Endometrium (tissue), 2 donors: ENCODE data around the gene HAGH.

ENCODE experiments used
- FAIRE-seq: peaks from 2 replicates; lab custom pipeline; 2012; peaks lifted over from hg19 to GRCh38; lab: Jason Lieb, UNC
- donor health status: control.
- donor health status: control.

The HAGH gene

DNA sequence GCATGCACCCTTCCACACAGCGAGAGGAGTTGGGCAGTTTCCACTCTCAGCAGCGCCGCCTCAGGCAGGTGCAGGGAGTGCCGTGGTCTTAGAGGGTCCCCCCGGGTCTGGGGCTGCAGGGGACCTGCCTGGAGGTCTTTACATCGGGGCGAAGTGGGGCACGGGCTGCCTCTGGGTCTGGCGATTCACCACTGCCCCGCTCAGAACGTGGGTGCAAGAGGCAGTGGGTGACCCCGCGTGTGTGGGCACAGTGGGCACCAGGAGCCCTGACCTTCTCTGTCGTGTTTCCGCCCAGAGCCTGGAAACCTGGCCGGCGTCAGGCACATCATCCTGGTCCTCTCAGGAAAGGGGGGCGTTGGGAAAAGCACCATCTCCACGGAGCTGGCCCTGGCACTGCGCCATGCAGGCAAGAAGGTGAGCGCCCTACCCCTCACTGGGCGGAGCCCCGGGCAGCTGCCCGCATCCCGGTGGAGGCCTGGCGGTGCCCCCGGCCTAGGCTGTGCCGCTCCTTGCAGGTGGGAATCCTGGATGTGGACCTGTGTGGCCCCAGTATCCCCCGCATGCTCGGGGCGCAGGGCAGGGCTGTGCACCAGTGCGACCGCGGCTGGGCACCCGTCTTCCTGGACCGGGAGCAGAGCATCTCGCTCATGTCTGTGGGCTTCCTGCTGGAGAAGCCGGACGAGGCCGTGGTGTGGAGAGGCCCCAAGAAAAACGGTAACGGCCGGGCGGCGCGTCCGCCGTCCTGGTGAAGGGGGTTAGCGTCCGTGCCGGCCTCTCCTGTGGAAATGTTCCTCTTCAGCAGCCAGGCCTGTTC, 40.2 kb downstream of the HAGH start:
- FAIRE-seq, result no peak

DNA sequence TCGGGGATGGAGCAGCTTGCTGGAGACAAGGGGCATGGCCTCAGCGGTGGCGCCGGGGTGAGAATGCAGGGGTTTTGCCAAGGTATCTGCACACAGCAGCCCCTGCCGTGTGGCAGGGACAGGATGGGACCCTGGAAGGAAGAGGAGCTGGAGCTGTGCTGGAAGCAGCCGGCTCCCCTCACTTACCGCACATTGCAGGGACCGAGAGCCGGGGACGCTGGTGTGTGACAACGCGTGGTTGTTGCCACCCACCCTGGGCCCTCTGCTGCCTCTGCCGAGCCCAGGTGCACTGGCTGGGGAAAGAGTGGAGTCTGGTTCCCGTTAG, 40.8 kb downstream of the HAGH start:
- no peak for FAIRE-seq

DNA sequence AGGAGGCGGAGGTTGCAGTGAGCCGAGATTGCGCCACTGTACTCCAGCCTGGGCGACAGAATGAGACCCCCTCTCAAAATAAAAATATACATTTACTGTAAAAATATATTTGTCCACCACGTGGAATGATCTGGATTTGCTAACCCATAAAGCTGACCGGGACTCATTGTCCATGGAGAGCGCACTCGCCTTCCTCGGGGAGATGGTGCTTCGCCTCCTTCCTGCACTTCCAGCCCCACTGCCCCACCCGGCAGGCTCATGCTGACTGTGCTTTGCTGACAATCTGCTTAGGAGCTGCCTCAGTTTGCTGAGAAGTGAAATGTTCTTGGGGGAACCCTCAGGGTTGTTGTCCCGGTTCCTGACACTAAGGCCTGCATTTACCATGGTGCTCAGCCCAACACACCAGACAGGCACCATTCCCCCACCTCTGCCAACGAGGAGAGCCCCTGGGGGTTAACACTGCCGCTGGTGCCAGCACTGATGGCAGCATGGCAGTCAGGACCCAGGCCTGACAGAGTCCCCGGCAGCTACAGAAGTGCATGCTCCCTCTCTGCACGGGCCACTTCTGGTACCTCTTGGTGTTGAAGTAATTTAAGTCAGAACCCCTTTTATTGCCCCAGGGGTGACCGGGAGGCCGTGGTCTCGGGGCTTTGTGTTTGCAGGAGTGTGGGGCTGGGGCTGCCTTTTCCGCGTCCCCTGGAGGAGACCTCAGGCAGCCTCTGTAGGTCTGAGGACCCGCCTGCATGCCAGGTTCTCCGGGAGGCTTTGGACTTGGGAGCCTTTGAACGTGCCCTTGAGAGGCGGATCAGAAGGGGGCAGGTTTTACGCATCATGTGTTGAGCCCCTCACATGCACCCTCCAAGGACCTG, 41.4 kb downstream of the HAGH start:
- no peak for FAIRE-seq

DNA sequence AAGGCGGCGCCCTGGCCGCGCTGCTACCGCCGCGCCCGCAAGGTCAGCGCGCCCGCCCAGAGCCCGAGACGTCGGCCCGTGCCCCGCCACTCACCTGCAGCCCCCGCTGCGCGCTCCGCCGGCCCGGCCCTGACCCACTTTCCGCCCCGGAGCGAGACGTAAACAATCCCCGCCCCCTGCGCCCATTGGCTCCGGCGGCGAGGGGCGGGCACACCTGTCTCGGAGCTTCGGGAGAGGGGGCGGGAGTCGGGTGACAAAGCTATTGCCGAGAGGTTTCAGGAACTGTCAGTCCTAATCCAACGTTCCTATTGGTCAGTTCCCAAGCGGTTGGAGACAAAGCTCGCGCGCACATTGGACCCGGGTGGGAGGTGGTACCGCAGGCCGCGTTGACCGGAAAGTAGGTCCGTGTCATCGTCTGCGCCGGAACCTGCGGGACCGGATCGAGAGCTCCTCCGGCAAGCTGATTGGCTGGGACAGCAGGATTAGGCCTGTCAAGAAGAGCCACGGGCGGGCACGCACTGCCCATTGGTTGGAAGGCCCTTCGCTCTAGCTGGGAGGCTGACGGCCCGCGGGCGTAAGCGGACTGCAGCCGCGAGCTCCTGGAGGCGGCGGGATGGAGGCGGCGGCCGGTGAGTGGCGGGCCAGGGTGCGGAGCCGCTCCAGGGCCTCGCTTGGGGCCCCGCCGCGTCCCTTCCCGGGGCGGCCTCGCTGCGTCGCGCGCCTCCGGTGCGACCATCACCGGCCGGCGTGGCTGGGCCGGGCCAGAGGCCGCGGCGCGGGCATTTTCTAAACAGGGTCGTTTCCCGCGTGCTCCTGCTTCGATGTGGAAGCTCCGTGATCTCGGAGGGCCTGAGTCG, 44.0 kb downstream of the HAGH start, which contains the start of the genes NUBP2 and SPSB3:
Gene NUBP2, plus strand, starts transcription at position 553 of the 857 bp plus-strand sequence. Its CDS starts 61 bp downstream, at position 614.
Gene SPSB3, minus strand, starts transcription at position 164 of the 857 bp plus-strand sequence. CDS start 1,088 bp downstream, outside the sequence.
- FAIRE-seq, result peak; percentile 100

DNA sequence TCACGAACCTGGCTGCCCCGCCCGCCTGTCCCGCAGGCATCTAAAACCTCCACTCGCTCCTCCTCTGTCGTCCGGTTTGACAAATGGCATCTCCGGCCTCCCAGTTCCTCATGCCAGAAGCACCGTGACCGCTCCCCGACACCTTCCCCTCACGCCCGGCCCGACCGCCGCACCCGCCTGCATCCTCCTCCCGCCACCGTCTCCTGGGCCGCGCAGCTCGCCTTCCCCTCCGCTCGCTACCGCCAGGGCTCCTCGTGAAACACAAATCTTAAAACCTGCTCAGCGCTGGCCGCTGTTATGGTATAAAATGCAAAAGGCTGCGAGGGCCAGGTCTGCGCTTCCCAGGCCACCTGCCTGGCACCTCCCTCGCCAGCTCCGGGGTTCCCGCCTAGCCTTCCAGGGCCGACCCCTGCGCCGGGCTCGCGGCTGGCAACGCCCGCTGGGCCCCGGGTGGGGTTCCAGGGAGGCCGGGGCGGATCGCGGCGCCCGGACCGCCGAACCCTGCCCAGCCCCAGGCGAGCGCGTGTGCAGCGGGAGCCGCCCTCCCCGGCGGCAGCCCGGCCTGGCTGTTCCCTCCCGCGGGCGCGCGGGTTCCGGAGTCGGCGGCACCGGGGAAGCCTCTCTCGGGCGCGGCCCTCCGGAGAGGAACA, 44.7 kb downstream of the HAGH start:
- no peak for FAIRE-seq

DNA sequence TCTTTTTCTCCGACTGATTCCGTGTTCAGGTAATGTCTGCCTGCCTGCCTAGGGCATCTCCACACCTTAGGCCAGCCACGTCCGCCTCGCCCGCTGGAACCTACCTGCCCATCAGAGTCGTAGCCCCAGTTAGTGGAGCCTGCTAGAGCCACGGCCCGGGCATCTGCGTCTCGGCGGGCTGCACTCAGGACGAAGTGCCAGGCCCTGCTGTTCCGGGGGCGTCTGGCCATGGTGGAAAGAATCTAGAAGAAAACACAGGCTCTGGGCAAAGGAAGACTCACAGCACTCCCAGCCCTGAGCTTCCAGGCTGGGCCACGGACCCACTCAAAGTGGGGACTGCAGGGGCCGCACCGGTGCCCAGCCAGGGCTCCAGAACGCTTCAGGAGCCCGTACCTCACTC, 45.4 kb downstream of the HAGH start:
- FAIRE-seq, result no peak

DNA sequence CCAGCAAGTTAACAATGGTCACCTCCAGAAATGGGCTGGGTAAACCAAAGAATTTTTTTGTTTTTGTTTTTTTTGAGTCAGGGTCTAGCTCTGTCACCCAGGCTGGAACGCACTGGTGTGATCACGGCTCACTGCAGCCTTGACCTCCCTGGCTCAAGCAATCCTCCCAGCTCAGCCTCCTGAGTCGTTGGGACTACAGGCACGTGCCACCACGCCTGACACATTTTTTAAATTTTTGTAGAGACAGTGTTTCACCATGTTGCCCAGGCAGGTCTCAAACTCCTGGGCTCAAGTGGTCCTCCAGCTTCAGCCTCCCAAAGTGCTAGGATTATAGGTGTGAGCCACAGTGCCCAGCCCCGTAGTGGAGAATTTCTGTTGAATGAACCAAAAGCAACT, 46.0 kb downstream of the HAGH start:
- FAIRE-seq, result no peak

DNA sequence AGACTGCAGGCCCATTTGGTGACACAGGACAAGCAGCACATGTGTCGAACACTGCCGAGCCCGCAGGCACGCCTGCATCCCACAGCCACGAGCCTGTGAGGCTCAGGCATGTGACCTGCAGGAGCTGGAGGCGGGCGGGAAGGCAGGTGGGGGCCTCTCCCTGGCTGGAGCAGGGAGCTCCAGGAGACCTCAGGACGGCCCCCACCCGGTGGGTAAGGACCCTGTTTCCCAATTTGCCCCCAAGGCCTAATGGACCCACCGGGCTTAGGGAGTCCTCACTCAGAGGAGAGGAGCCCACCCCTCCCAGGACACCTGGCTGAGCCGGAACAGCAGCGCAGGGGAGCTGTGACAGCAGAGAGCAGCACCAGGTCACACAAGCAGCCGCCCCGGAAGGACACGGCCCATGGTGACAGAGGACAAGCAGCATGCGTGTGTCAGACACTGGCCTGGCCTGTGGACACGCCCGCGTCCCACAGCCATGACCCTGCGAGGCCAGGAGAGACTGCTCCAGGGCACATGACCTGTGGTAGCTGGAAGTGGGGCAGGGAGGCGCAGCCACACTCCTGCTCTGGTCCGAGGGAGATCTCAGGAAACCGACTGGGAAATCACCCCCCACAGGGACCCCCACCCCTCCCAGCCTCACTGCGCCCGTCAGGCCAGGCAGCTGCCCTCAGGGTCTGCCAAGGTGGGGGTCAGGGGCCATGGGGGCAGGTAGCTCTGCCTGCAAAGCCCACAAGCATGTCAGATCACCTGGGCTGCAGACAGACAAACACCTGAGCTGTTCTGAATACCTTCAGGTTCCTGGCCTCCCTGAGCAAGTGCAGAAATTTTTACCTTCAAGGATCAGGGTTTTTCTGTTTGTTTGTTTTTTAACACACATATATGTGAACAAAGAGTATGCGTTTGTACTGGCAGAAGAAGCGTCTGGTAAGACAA, 46.6 kb downstream of the HAGH start:
- FAIRE-seq, result no peak

DNA sequence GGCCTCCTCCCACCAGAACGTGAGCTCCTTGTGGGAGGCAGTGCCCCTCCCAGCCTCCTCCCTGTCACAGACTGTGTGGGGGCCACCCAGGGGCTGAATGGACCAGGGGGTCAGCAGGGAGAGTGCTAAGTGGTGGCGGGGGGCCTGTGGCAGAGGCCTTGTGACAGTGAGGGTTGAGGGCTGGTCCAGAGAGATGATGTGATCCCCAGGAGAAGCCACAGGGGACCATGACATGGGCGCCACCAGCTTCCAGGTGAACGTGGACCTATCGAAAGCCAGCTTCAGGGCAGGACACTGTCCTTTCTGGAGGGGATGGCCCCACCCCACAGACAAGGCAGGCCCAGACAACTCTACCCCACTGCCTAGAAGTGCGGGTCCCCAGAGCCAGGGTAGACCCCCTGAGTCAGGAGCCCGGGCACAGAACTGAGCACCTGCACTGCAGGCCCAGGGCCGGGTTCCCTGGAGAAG, 47.4 kb downstream of the HAGH start:
- FAIRE-seq, result no peak

DNA sequence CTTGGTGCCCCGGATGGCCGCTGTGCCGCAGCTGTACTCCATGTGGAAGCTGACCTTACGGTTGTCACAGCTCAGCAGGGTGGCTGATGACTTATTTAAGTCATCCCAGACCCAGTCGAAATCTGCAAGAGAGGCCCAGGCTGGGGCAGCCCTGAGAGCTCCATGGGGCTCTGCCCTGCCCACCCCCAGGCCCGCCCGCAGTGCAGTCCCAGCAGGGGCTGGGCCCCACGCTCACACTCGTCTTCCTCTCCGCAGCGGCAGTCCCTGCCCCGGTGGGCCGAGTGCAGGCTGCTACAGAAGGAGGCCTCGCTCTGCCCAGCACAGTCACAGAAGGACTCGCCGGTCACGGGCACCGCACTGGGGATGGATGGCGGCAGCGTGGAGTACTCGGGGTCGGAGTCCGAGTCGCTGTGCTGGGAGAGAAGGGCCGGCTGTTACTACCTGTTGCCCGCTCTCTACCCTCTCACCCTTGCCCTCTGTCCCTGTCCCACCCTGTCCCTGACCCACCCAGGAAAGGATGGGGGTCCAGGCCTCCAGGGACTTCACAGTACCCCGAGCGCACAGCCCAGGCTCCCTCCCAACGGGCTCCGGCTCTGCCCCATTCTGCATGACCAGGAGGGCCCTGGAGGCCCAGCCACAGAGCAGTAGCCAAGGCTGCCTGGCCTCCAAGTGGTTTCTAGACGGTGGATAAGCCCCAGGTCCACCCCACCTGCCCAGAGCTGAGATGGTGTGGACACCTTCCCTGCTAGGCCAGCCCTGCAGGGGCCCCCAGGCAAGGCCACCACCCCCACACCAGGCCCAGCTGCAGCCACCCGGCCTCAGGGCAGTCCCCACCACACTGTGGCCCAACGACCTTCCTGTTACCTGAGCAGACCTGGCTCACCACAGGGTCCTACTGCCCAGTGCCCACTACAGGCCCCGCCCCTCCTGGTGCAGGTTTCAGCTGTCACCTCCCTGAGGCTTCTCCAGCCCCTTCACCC, 48.1 kb downstream of the HAGH start:
- no peak for FAIRE-seq

DNA sequence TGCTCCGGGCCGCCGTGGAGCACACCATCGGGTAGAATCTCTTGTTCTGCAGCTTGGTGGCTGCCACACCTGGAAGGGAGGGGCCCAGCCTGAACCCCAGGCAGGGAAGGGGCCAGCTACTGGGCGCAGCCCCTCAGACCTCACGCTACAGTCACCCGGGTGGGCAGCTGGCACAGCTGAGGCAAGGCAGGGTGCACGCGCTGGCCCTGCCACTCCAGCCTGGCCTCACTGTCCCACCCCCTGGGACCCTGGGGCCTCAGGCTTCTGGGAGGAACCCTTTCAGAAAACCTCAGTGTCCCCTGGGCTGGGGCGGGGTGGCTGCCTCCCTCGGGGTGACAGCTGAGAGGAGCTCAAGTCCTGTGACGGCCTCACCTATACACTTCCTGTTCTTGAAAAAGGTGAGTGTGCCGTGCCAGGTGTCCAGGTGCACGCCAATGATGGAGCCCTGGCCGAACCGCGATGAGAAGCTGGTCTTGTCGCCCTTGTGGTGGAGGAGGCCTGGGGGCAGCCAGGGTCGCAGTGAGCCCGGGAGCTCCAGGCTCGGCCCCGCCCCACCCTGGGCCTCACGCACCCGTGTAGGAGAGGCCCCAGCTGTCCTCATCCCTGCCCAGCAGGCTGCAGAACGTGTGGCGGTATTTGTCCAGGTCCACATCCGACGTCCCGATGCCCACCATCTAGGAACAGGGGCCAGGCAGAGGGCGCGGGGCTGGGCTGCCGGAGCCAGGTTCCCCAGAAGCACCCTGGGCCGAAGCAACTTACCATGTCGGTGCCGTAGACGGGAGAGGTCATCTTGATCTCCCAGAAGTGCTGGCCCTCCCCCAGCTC, 49.0 kb downstream of the HAGH start:
- FAIRE-seq, result no peak

DNA sequence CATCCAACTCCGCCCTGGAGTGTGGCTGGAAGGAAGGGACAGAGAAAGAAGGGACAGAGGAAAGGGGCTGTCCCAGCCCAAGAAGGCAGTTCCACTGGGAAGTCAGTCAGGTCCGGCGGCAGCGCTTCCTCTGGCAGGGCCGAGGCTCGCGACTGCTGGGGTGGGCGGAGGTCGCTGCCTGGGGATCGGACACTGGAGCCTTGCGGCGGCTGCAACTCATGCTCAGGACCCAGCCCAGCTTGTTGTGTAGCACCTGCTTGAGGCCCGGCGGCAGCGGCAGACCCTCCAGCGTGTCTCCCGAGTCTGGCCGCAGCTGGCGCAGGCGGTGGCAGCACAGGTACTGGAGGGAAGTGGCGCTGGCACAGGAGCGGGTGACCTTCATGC, 49.6 kb downstream of the HAGH start:
- FAIRE-seq, result no peak

DNA sequence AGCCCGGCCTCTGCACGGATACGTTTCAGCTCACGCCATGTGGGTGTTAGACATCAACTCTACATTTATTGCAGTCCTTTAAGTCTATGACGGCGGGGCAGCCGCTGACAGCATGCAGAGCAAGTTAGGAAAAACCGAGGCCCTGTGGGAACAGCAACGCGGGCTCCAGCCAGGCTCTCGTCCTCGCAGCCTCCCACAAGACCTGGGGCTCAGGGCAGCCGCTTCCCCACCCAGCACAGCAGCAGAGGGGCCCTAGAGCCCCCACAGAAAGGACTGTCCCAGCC, 50.0 kb downstream of the HAGH start:
- no peak for FAIRE-seq

DNA sequence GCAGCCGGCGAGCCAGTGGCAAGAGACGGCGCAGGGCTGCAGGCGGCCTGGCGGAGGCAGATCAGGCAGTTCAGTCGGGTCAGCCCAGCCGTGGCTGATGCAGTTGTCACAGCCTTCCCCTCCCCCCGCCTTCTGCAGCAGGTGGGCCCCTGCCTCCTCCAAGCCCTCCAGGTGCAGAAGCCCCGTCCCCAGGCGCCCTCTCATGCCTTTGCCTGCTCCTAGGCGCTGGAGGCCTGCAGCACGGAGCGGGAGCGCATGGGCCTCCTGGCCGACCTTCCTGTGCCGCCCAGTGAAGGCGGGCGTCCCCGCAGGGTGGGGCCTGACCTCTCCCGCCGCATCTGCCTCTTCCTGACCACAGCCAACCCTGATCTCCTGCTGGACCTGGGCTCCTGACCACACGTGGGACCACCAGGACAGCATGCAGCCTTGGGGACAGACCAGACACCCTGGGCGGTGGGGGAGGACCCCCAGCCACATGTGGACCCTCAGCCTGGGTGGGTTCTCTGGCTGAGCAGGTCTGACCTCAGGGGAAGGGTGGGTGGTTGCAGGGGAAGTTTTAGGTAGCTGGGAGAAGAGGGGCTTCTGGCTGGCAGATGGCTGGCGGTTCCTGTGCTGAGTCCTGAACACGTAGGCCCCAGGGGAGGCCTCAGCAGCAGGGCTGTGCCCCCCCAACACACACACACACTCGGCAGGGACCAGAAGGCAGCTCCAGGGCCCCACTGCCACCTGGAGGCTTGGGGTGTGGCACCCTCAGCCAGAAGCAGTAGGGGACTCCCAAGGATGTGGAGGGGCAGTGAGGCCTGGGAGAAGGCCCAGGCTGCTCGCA, 50.6 kb downstream of the HAGH start:
- FAIRE-seq, result no peak

DNA sequence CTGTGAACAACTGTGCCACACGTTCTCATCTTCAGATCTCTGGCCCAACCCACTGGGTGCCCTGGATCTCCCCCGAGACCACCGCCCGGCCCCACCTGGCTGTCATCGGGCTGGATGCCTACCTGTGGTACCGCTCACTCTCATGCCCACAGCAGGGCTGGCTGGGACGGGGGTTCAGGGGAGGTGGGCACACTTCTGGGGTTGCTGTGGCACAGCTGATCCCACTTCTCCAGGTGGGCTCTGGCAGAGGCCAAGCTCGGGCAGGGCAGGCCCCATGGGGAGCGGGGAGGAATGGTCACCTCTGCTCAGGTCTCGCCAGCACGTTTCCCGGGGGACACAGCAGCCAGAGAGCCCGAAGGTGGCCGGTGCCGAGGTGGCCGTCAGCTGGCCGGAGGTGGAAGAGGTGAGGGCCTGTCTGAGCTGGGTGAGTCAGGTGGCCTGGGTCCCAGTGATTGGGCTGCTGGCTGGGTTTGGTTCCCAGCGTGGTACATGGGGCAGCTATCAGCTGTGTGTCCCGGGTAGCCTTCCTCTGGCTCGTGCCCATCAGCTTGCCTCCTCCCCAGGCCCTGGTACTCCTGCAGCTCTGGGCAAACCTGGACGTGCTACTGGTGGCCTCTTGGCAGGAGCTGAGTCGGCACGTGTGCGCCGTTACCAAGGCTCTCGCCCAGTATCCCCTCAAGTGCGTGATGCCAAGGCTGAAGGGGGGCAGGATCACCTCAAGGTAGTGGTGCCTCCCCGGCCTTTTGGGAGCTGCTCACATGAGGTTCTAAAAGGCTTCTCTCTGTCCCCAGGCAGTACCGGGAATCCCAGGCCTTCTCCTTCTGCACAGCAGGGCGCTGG, 51.4 kb downstream of the HAGH start:
- FAIRE-seq, result no peak

DNA sequence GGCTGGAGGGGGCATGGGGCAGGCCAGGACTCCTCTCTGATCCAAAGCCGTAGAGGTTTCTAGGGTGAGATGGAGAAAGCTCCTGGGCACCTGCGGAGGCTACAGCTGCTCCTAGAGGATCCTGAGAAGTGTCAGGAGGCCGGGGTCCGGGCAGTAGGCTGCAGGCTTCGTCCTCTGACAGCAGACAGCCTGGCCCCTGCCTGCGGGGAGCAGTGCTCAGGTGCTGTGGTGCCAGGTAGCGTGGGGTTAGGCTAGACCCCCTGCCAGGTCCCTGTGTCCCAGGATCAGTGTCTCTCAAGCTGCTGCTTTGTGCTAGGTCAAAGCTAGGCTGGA, 52.2 kb downstream of the HAGH start:
- no peak for FAIRE-seq
